GM12864 (cell line): ENCODE measurements around the gene SORCS2.

ENCODE experiments used
- DNase-seq: peaks from one replicate; pipeline ENCODE4 v3.0.0-alpha.2; 2011; ENCODE audit warnings: low read depth
- H3K4me3 ChIP-seq: 2 replicates; pipeline ENCODE4 v1.5.1; 2011; ENCODE audit warnings: mild to moderate bottlenecking, low read depth, low read length, control low read depth
- CTCF ChIP-seq: IDR thresholded peaks from 2 replicates; pipeline ENCODE4 v1.5.1; 2011; ENCODE audit warnings: low read depth, mild to moderate bottlenecking, moderate library complexity, low read length, control low read depth, inconsistent platforms; ENCODE audit errors: missing control alignments

Gene SORCS2

DNA sequence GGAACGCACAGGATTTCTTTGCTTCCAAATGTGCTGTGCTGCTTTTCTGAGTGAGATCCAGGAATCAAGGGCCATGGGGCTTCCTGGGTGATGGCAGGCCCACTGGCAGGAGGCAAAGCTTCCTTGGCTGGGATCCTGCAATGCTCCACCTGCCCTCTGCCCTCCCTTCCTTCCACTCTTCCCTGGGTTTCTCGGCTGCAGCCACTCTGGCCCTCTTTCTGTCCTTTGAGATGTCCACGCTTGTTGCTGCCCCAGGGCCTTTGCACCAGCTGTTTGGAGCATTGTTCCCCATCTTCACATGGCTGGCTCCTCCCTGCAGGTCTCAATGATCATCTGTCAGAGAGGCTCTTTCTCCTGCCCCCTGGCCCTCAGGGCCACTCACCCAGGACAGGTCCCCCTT is 163.5 kb downstream of the SORCS2 start:
- TF ChIP-seq CTCF, result no peak
- H3K4me3 ChIP-seq, result no peak overlapping the region
- no peak for DNase-seq

- H3K4me3 ChIP-seq, result no peak overlapping the region
- TF ChIP-seq CTCF, result no peak
- no peak for DNase-seq
Measured at GRCh38 chr4:7356667-7357310, 164.5 kb downstream of the SORCS2 start.

DNA sequence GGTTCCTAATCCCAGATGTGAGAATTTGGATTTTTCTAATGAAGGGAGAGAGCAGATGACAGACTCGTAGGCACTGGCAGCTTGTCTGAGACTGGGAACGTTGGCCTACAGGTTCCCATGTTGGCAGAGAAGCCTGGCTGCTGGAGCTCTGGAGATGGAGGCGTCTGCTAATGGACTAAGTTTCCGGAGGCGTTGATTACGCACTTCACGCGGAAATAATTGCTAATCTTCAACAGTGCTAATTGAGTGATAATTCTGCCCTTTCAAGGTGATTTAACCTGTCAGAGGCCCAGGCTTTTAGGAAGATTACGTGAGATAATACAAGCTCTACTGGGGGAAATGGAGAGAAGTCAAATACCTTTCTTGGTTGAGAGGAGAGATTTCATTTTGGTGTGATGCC is 165.0 kb downstream of the SORCS2 start:
- TF ChIP-seq CTCF, result no peak
- DNase-seq, result no peak

DNA sequence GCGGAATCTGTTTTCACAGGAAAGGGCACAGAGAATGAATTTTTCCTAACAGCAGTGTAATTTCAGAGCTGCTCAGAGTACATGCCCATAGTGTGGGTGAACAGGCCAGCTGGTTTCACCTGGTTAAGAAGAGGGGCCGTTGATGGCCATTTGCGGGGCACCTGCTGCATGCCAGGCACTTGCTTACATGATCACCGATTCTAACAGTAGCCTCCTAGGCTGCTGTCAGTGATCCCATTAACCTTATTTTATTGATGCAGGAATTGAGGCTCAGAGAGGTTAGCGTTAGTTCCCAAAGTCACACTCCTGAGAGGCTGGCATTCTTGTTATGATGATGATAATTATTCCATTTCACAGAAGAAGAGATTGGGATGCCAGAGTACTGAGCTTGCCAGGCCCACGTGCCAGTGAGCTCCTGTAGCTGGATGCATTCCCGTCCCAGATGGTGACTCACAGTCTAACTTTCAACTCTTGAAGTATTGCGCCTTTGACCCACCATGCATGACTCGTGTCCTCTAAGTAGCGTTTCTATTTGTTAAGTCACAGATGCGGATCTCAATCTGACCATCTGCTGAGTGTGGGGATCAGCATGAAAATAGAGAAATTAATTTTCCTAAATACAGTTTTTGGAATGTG is 165.9 kb downstream of the SORCS2 start:
- no peak for DNase-seq
- TF ChIP-seq CTCF, result no peak
- H3K4me3 ChIP-seq, result no peak overlapping the region

More for the DNA sequence above, 165.0 kb downstream of the SORCS2 start:
- no peak overlapping the region for H3K4me3 ChIP-seq

GRCh38 chr4:7359400-7360062 is 167.2 kb downstream of the SORCS2 start:
- no peak for DNase-seq
- TF ChIP-seq CTCF, result no peak
- no peak overlapping the region for H3K4me3 ChIP-seq

DNA sequence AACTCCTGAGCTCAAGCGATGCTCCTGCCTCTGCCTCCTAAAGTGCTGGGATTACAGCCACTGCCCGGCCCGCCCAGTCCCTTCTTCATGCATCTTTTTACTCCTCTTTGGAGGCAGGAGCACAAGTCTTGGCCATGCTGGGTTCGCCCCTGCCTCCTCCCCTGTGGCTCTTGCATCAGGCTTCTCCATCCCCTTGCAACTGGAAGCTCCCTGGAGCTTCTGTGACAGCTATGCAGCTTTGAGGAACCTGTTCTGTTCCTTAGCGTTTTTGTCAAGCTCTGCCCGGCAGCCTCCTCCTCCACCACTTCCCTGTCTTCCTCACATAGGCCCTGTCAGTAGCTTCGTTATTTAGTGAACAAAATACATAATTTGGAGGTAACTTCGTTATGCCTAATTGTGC is 168.5 kb downstream of the SORCS2 start:
- no peak for DNase-seq
- no peak for TF ChIP-seq CTCF

More for the DNA sequence above, 168.5 kb downstream of the SORCS2 start:
- H3K4me3 ChIP-seq, result no peak overlapping the region
